DND-41 (cell line): ENCODE data around the gene OSTC.

ENCODE experiments used
- ATAC-seq: fragments of 200-7000 bp; cut with Tn5 transposase; 3 replicates; pipeline ENCODE4 v1.9.1; 2021; ENCODE audit warnings: low read depth; ENCODE audit not compliant: insufficient read depth
- DNase-seq: peaks from one replicate; pipeline ENCODE4 v3.0.0-alpha.2; 2020
- H2AFZ ChIP-seq: 2 replicates; pipeline ENCODE4 v1.6.0; 2012; ENCODE audit warnings: low read depth, low read length
- H3K27ac ChIP-seq: 2 replicates; pipeline ENCODE4 v1.5.1; 2012; ENCODE audit warnings: low read length, inconsistent platforms
- H3K27me3 ChIP-seq: fragments of 200-600 bp; sonication (generic); 2 replicates; pipeline ENCODE4 v1.6.0; 2012; ENCODE audit warnings: low read length, mild to moderate bottlenecking, inconsistent platforms; ENCODE audit not compliant: insufficient read depth, poor library complexity
- H3K36me3 ChIP-seq: 2 replicates; pipeline ENCODE4 v1.5.1; 2012; ENCODE audit warnings: low read length, inconsistent platforms; ENCODE audit not compliant: insufficient read depth
- H3K4me1 ChIP-seq: 2 replicates; pipeline ENCODE4 v1.5.1; 2012; ENCODE audit warnings: mild to moderate bottlenecking, low read length; ENCODE audit not compliant: insufficient read depth
- H3K4me2 ChIP-seq: 2 replicates; pipeline ENCODE4 v1.6.0; 2012; ENCODE audit warnings: mild to moderate bottlenecking, moderate library complexity, low read length, inconsistent platforms; ENCODE audit not compliant: insufficient read depth
- H3K4me3 ChIP-seq, 2 experiments: fragments of 200-600 bp in 1 of 2; shearing (Covaris generic) in 1 of 2; 2 replicates each; pipeline ENCODE4 v1.5.1; 2012 to 2016; ENCODE audit warnings: inconsistent platforms in 2 of 2, low read length in 2 of 2, mild to moderate bottlenecking in 2 of 2, low read depth in 1 of 2, moderate library complexity in 1 of 2
- H3K79me2 ChIP-seq: 2 replicates; pipeline ENCODE4 v1.6.0; 2012; ENCODE audit warnings: low read length, inconsistent platforms; ENCODE audit not compliant: insufficient read depth
- H3K9ac ChIP-seq: 2 replicates; pipeline ENCODE4 v1.6.0; 2012; ENCODE audit warnings: low read depth, mild to moderate bottlenecking, inconsistent platforms, low read length, moderate library complexity
- H3K9me3 ChIP-seq: 2 replicates; pipeline ENCODE4 v1.5.1; 2012; ENCODE audit warnings: low read length, moderate library complexity, mild to moderate bottlenecking, inconsistent platforms; ENCODE audit not compliant: insufficient read depth, severe bottlenecking
- H4K20me1 ChIP-seq: 2 replicates; pipeline ENCODE4 v1.6.0; 2012; ENCODE audit warnings: low read length; ENCODE audit not compliant: insufficient read depth
- CTCF ChIP-seq: IDR thresholded peaks from 2 replicates; pipeline ENCODE4 v1.5.1; 2012; ENCODE audit warnings: borderline replicate concordance, low read length, moderate library complexity, mild to moderate bottlenecking; ENCODE audit not compliant: poor library complexity, severe bottlenecking; ENCODE audit errors: extremely low read depth
- EZH2 ChIP-seq: IDR thresholded peaks from 3 replicates; pipeline ENCODE4 v1.6.1; 2012; ENCODE audit warnings: borderline replicate concordance, low read depth, mild to moderate bottlenecking, moderate library complexity, low read length, inconsistent platforms; ENCODE audit not compliant: severe bottlenecking

The OSTC gene

GRCh38 chr4:108646706-108647105, 3.7 kb upstream of the OSTC start:
- Histone ChIP-seq H2AFZ (no peak overlapping the region), H3K27me3 (no peaks in the 10 kb centered on the region), H4K20me1 (no peaks in the 10 kb centered on the region), H3K27ac (no peak overlapping the region), H3K79me2 (peaks cover 13% of the 10 kb centered on the region), H3K4me3 (no peak overlapping the region), H3K4me1 (peaks cover 28% of the 10 kb centered on the region), H3K9me3 (no peaks in the 10 kb centered on the region), H3K9ac (no peak overlapping the region), H3K4me2 (no peak overlapping the region), H3K36me3 (no peaks in the 10 kb centered on the region)
- ATAC-seq (peak; percentile 27; the same call in 1 of the 3 replicates), DNase-seq (peak; percentile 36)
- TF ChIP-seq EZH2 = no peak
- no peak for TF ChIP-seq CTCF

- Histone ChIP-seq H2AFZ (peak overlapping the region; percentile 85), H3K79me2 (peaks cover 45% of the 10 kb centered on the region), H3K36me3 (0 out of 2 replicates have a peak, but pooled peaks cover 3% of the 10 kb centered on the region), H3K27ac (peak overlapping the region; percentile 74), H3K4me1 (peaks cover 45% of the 10 kb centered on the region), H3K9me3 (no peaks in the 10 kb centered on the region), H3K4me3 (peak overlapping the region; percentile 63 to 71; a peak in 3 of 4 replicates), H3K27me3 (no peaks in the 10 kb centered on the region), H3K9ac (peak overlapping the region; percentile 67), H3K4me2 (peak overlapping the region; percentile 83), H4K20me1 (peaks cover 3% of the 10 kb centered on the region; the same call in 1 of the 2 replicates)
- TF ChIP-seq CTCF (no peak), EZH2 (no peak)
- DNase-seq (no peak), ATAC-seq (no peak)
Measured at GRCh38 chr4:108649863-108650211, 562 bp upstream of the OSTC start.

- H3K4me2 ChIP-seq = peak overlapping the region; percentile 83
- peaks cover 42% of the 10 kb centered on the region for H3K4me1 ChIP-seq
- DNase-seq = no peak
- H3K79me2 ChIP-seq = peaks cover 55% of the 10 kb centered on the region
- peaks cover 11% of the 10 kb centered on the region; the same call in 1 of the 2 replicates for H3K36me3 ChIP-seq
- no peaks in the 10 kb centered on the region for H3K27me3 ChIP-seq
- peak overlapping the region; percentile 74 for H3K27ac ChIP-seq
- peak overlapping the region; percentile 85 for H2AFZ ChIP-seq
- no peaks in the 10 kb centered on the region for H3K9me3 ChIP-seq
- H4K20me1 ChIP-seq = peaks cover 3% of the 10 kb centered on the region; the same call in 1 of the 2 replicates
- no peak for ATAC-seq
- peak overlapping the region; percentile 67 for H3K9ac ChIP-seq
- TF ChIP-seq CTCF = no peak
- TF ChIP-seq EZH2 = no peak
- H3K4me3 ChIP-seq = peak overlapping the region; percentile 63 to 71
Measured at GRCh38 chr4:108651014-108651791, 804 bp downstream of the OSTC start.
